GM18951 (cell line): ENCODE results near the gene NBPF26.
"Not testable (repeated sequence)": the region's sequence is repeated elsewhere in the genome, so short reads cannot be mapped to it uniquely, and the experiment has no call there.

Source experiments
- POLR2A ChIP-seq: IDR thresholded peaks from 4 replicates; pipeline ENCODE4 v1.6.1; 2011; ENCODE audit warnings: mild to moderate bottlenecking; ENCODE audit not compliant: insufficient read length, insufficient read depth; ENCODE audit errors: extremely low read depth
- in situ Hi-C: fragments of 300-500 bp; cut with MboI; formaldehyde crosslinking; loops from one replicate; pipeline ENCODE4 v1.12.0; 2022; ENCODE audit warnings: low sequenced_read_pairs, mixed read lengths, inconsistent platforms; ENCODE audit not compliant: unreplicated experiment

Gene NBPF26

GRCh38 chr1:120723715-120724402 is at the start of gene NBPF26:
NBPF26 (plus strand) TSS chr1:120723945.
- TF ChIP-seq POLR2A = peak; percentile 42
- in situ Hi-C loops = not testable (repeated sequence)

GRCh38 chr1:120680106-120680819 is 43.5 kb upstream of the NBPF26 start:
- in situ Hi-C loops = not testable (repeated sequence)

GRCh38 chr1:120680938-120681337 is 42.8 kb upstream of the NBPF26 start:
- in situ Hi-C loops = not testable (repeated sequence)

- in situ Hi-C loops = not testable (repeated sequence)
Observed at GRCh38 chr1:120684397-120684796, 39.3 kb upstream of the NBPF26 start.

GRCh38 chr1:120685622-120686021 is 38.1 kb upstream of the NBPF26 start:
- in situ Hi-C loops = not testable (repeated sequence)

GRCh38 chr1:120687250-120687649 is 36.5 kb upstream of the NBPF26 start:
- in situ Hi-C loops = not testable (repeated sequence)

- in situ Hi-C loops = not testable (repeated sequence)
Observed at GRCh38 chr1:120700807-120701562, 22.8 kb upstream of the NBPF26 start.

GRCh38 chr1:120723358-120723714 is 409 bp upstream of the NBPF26 start:
- in situ Hi-C loops = not testable (repeated sequence)

GRCh38 chr1:120724507-120724906 is 762 bp downstream of the NBPF26 start:
- in situ Hi-C loops = not testable (repeated sequence)

GRCh38 chr1:120728811-120729210 is 5.1 kb downstream of the NBPF26 start:
- in situ Hi-C loops = not testable (repeated sequence)

GRCh38 chr1:120769090-120769489 is 45.3 kb downstream of the NBPF26 start:
- in situ Hi-C loops = not testable (repeated sequence)

- in situ Hi-C loops = not testable (repeated sequence)
Observed at GRCh38 chr1:120805452-120805851, 81.7 kb downstream of the NBPF26 start.

- in situ Hi-C loops = not testable (repeated sequence)
Observed at GRCh38 chr1:120811822-120812221, 88.1 kb downstream of the NBPF26 start.

- in situ Hi-C loops = not testable (repeated sequence)
Observed at GRCh38 chr1:120825051-120825450, 101.3 kb downstream of the NBPF26 start.

GRCh38 chr1:120826623-120827022 is 102.9 kb downstream of the NBPF26 start:
- in situ Hi-C loops = not testable (repeated sequence)

- in situ Hi-C loops = not testable (repeated sequence)
Observed at GRCh38 chr1:120844186-120844944, 120.6 kb downstream of the NBPF26 start.

GRCh38 chr1:120844945-120845330 is 121.2 kb downstream of the NBPF26 start:
- in situ Hi-C loops = not testable (repeated sequence)

- in situ Hi-C loops = not testable (repeated sequence)
Observed at GRCh38 chr1:120849400-120850286, 125.9 kb downstream of the NBPF26 start.

GRCh38 chr1:120850287-120850536 is 126.5 kb downstream of the NBPF26 start:
- in situ Hi-C loops = not testable (repeated sequence)
